SK-N-SH (cell line): Measurements from ENCODE around the gene HPRT1. TPM values are rescaled to one million over a fixed set of nuclear protein-coding genes. Genes with fewer than 3 reads are reported as not detected.

Experiments used
- CTCF ChIA-PET: fragments of 300-600, 350-600 bp; formaldehyde crosslinking; extraction: SDS; loops from one replicate; lab custom pipeline; 2021; lab: Yijun Ruan, JAX
- POLR2A ChIA-PET: fragments of 350-600 bp; sonication (Branson Sonifier 250); formaldehyde crosslinking; extraction: SDS; loops from one replicate; lab custom pipeline; 2020; ENCODE audit warnings: antibody characterized with exemption, inconsistent platforms; lab: Yijun Ruan, JAX
- DNase-seq: peaks from one replicate; pipeline ENCODE4 v3.0.0; 2012
- H2AFZ ChIP-seq: fragments of 200-600 bp; sonication (generic); 2 replicates; pipeline ENCODE4 v1.8.1; 2016; ENCODE audit warnings: antibody characterized with exemption, mild to moderate bottlenecking, low read depth
- H3F3A ChIP-seq: fragments of 200-600 bp; sonication (generic); replicated peaks from 2 replicates; pipeline ENCODE3; 2016; ENCODE audit warnings: antibody characterized with exemption, mild to moderate bottlenecking; ENCODE audit not compliant: insufficient read depth
- H3K27ac ChIP-seq, 2 experiments: fragments of 200-500 bp in 1 of 2; fragments of 200-600 bp in 1 of 2; sonication (Bioruptor generic) in 1 of 2; sonication (generic), shearing (Covaris generic) in 1 of 2; 2 replicates each; pipeline versions ENCODE4 v1.5.1 to v1.6.1; 2014 to 2016; ENCODE audit warnings: low read depth in 2 of 2, inconsistent platforms in 1 of 2, low read length in 1 of 2, mild to moderate bottlenecking in 1 of 2, mixed read lengths in 1 of 2
- H3K27me3 ChIP-seq: fragments of 200-600 bp; sonication (generic), shearing (Covaris generic); 2 replicates; pipeline ENCODE4 v1.6.1; 2016; ENCODE audit warnings: mixed run types; ENCODE audit not compliant: insufficient read depth
- H3K36me3 ChIP-seq, 2 experiments: fragments of 200-500 bp in 1 of 2; fragments of 200-600 bp in 1 of 2; sonication (Bioruptor generic) in 1 of 2; sonication (generic) in 1 of 2; replicated peaks in 1 of 2; 2 replicates each; pipeline versions ENCODE3 to v1.5.1; 2014 to 2016; ENCODE audit warnings: low read length in 1 of 2, mild to moderate bottlenecking in 1 of 2; ENCODE audit not compliant: insufficient read depth in 2 of 2, control insufficient read depth in 1 of 2
- H3K4me1 ChIP-seq, 2 experiments: fragments of 200-500 bp in 1 of 2; fragments of 200-600 bp in 1 of 2; sonication (Bioruptor generic) in 1 of 2; sonication (generic), shearing (Covaris generic) in 1 of 2; 2 replicates each; pipeline versions ENCODE4 v1.5.1 to v1.6.1; 2014 to 2016; ENCODE audit warnings: low read depth in 1 of 2, low read length in 1 of 2, mixed run types in 1 of 2; ENCODE audit not compliant: insufficient read depth in 2 of 2, control insufficient read depth in 1 of 2
- H3K4me2 ChIP-seq: fragments of 200-600 bp; sonication (generic), shearing (Covaris generic); 2 replicates; pipeline ENCODE4 v1.6.1; 2017; ENCODE audit warnings: mixed run types
- H3K4me3 ChIP-seq, 2 experiments: fragments of 200-500 bp in 1 of 2; fragments of 200-600 bp in 1 of 2; sonication (Bioruptor generic) in 1 of 2; sonication (generic), shearing (Covaris generic) in 1 of 2; 2 replicates each; pipeline versions ENCODE4 v1.5.1 to v1.8.1; 2014 to 2016; ENCODE audit warnings: low read depth in 2 of 2, inconsistent platforms in 1 of 2, low read length in 1 of 2, mild to moderate bottlenecking in 1 of 2, mixed read lengths in 1 of 2, moderate library complexity in 1 of 2
- H3K79me2 ChIP-seq: fragments of 200-600 bp; sonication (generic); 2 replicates; pipeline ENCODE4 v1.8.1; 2017; ENCODE audit warnings: mild to moderate bottlenecking; ENCODE audit not compliant: insufficient read depth
- H3K9ac ChIP-seq: fragments of 200-600 bp; sonication (generic); 2 replicates; pipeline ENCODE4 v1.6.1; 2017; ENCODE audit warnings: mixed run types
- H3K9me2 ChIP-seq: fragments of 200-600 bp; sonication (generic); 2 replicates; pipeline ENCODE4 v1.6.1; 2017; ENCODE audit warnings: mixed run types
- H3K9me3 ChIP-seq: fragments of 200-600 bp; sonication (generic); 2 replicates; pipeline ENCODE4 v1.6.1; 2017; ENCODE audit warnings: mixed run types, mild to moderate bottlenecking, moderate library complexity
- H4K20me1 ChIP-seq: fragments of 200-600 bp; sonication (generic); 2 replicates; pipeline ENCODE4 v1.6.1; 2017; ENCODE audit warnings: mild to moderate bottlenecking, mixed run types; ENCODE audit not compliant: insufficient read depth
- EZH2phosphoT487 ChIP-seq: fragments of 200-600 bp; sonication (generic); IDR thresholded peaks from 2 replicates; pipeline ENCODE4 v1.6.1; 2017; ENCODE audit warnings: low read depth, mixed run types, mild to moderate bottlenecking, antibody characterized with exemption, moderate library complexity, borderline replicate concordance
- FOXM1 ChIP-seq: IDR thresholded peaks from 2 replicates; pipeline ENCODE4 v1.4.0; 2012; ENCODE audit warnings: low read depth, mild to moderate bottlenecking
- GABPA ChIP-seq: IDR thresholded peaks from 2 replicates; pipeline ENCODE4 v1.4.0; 2012; ENCODE audit warnings: low read depth, mild to moderate bottlenecking
- GATA2 ChIP-seq: sonication (generic); formaldehyde crosslinking; IDR thresholded peaks from 2 replicates; pipeline ENCODE4 v1.5.0; 2020; ENCODE audit warnings: mild to moderate bottlenecking, missing genetic modification reagents
- IRF3 ChIP-seq: fragments of 150-350 bp; IDR thresholded peaks from 2 replicates; pipeline ENCODE4 v1.6.1; 2016; ENCODE audit warnings: mild to moderate bottlenecking, low read depth, low read length
- MAX ChIP-seq: IDR thresholded peaks from 2 replicates; pipeline ENCODE4 v1.4.0; 2012; ENCODE audit warnings: low read depth
- NRF1 ChIP-seq: IDR thresholded peaks from 2 replicates; pipeline ENCODE4 v1.6.1; 2012; ENCODE audit warnings: low read depth, mild to moderate bottlenecking, low read length
- PBX3 ChIP-seq: IDR thresholded peaks from 2 replicates; pipeline ENCODE4; 2012
- POLR2AphosphoS5 ChIP-seq: IDR thresholded peaks from 2 replicates; pipeline ENCODE4 v1.6.1; 2012; ENCODE audit warnings: low read depth, low read length
- RAD21 ChIP-seq: IDR thresholded peaks from 2 replicates; pipeline ENCODE4 v1.6.1; 2012; ENCODE audit warnings: mild to moderate bottlenecking, low read length
- RCOR1 ChIP-seq: fragments of 150-350 bp; IDR thresholded peaks from 2 replicates; pipeline ENCODE4 v1.6.1; 2017; ENCODE audit warnings: antibody characterized with exemption, low read length
- RXRA ChIP-seq: IDR thresholded peaks from 2 replicates; pipeline ENCODE4 v1.4.0; 2012; ENCODE audit warnings: low read depth, mild to moderate bottlenecking, borderline replicate concordance
- SIN3A ChIP-seq: IDR thresholded peaks from 2 replicates; pipeline ENCODE4 v1.6.1; 2012; ENCODE audit warnings: low read depth, mild to moderate bottlenecking, low read length, moderate library complexity, borderline replicate concordance
- TCF12 ChIP-seq: IDR thresholded peaks from 2 replicates; pipeline ENCODE4 v1.4.0; 2012
- TEAD4 ChIP-seq: IDR thresholded peaks from 2 replicates; pipeline ENCODE4 v1.4.0; 2012; ENCODE audit warnings: mild to moderate bottlenecking, borderline replicate concordance; ENCODE audit not compliant: insufficient read depth
- USF2 ChIP-seq: fragments of 150-350 bp; IDR thresholded peaks from 2 replicates; pipeline ENCODE4 v1.6.1; 2017; ENCODE audit warnings: antibody characterized with exemption, low read length, low read depth, borderline replicate concordance
- YY1 ChIP-seq: IDR thresholded peaks from 2 replicates; pipeline ENCODE4 v1.4.0; 2012; ENCODE audit warnings: low read depth, mild to moderate bottlenecking
- WGBS: methylation state at CpG from one replicate; pipeline ENCODE4 v1.1.6; 2017; ENCODE audit warnings: low lambda C conversion rate; 5-methylcytosine and 5-hydroxymethylcytosine counted together
- polyA plus RNA-seq, 3 experiments: library from polyadenylated mRNA; depleted of rRNA; stranded (reverse); fragments of >200 nt; gene quantifications; 2 replicates each; pipeline ENCODE4 v1.2.3, GENCODE V29; 2012

The HPRT1 gene
- polyA plus RNA-seq, 1 of the 3 experiments (the other 2 are of a cell fraction) = 42.3 TPM

- Histone ChIP-seq H3K36me3 (peaks cover 0 to 4% of the 10 kb centered on the region in 2 experiments), H3K4me2 (peak overlapping the region; percentile 84), H2AFZ (peak overlapping the region; percentile 91), H3K27ac (peak overlapping the region; percentile 3 to 54; a peak in 1 of 4 replicates), H4K20me1 (no peaks in the 10 kb centered on the region), H3K4me1 (no peaks in the 10 kb centered on the region; a peak in 1 of 4 replicates), H3K9me2 (no peaks in the 10 kb centered on the region), H3K9ac (peak overlapping the region; percentile 85), H3F3A (peaks cover 5% of the 10 kb centered on the region), H3K79me2 (peaks cover 49% of the 10 kb centered on the region), H3K9me3 (no peaks in the 10 kb centered on the region), H3K4me3 (peak overlapping the region; percentile 69 to 79), H3K27me3 (no peaks in the 10 kb centered on the region; the same call in 1 of the 2 replicates)
- TF ChIP-seq RCOR1 = 0 out of 2 replicates have a peak, but pooled peaks have one; percentile 7
- TF ChIP-seq PBX3 = no peak
- no peak for TF ChIP-seq TEAD4
- no peak for TF ChIP-seq YY1
- TF ChIP-seq EZH2phosphoT487 = no peak
- TF ChIP-seq MAX = 0 out of 2 replicates have a peak, but pooled peaks have one; percentile 3
- no peak for DNase-seq
- ChIA-PET POLR2A (no interaction called here), CTCF (interaction anchor here (0.6 to 1.4 kb wide), 2 partner anchors 12 to 22 kb away, joined by 3 to 4 read pairs; no protein-coding TSS in a partner anchor)
- WGBS = 35% methylated on average over 8 of the region's 9 CpGs
Observed at GRCh38 chrX:134460862-134461220, 876 bp downstream of the HPRT1 start.

- CTCF ChIA-PET = interaction anchor here (1.4 kb wide), 1 partner anchor 22 kb away, joined by 4 read pairs; no protein-coding TSS in a partner anchor
Observed at GRCh38 chrX:134461437-134461836, 1.5 kb downstream of the HPRT1 start.

More at GRCh38 chrX:134461437-134461836, 1.5 kb downstream of the HPRT1 start:
- H3K27me3 ChIP-seq = no peaks in the 10 kb centered on the region; the same call in 1 of the 2 replicates
- H3K27ac ChIP-seq = no peak overlapping the region
- no peaks in the 10 kb centered on the region for H3K9me3 ChIP-seq
- peak overlapping the region; percentile 91; the same call in 1 of the 2 replicates for H2AFZ ChIP-seq
- peaks cover 5% of the 10 kb centered on the region for H3F3A ChIP-seq
- H3K9ac ChIP-seq = no peak overlapping the region
- peak overlapping the region; percentile 84 for H3K4me2 ChIP-seq
- DNase-seq = no peak
- POLR2A ChIA-PET = no interaction called here
- no peaks in the 10 kb centered on the region for H4K20me1 ChIP-seq
- H3K36me3 ChIP-seq = peaks cover 0 to 4% of the 10 kb centered on the region in 2 experiments
- WGBS = 55% methylated on average over 3 of the region's 3 CpGs
- TF ChIP-seq GABPA = no peak
- no peak for TF ChIP-seq USF2
- no peak for TF ChIP-seq NRF1
- TF ChIP-seq FOXM1 = no peak
- TF ChIP-seq GATA2 = no peak
- no peak for TF ChIP-seq RXRA
- no peak for TF ChIP-seq SIN3A
- TF ChIP-seq IRF3 = no peak
- TF ChIP-seq TCF12 = no peak
- TF ChIP-seq POLR2AphosphoS5 = no peak
- no peak for TF ChIP-seq RAD21
- peaks cover 55% of the 10 kb centered on the region for H3K79me2 ChIP-seq
- H3K9me2 ChIP-seq = no peaks in the 10 kb centered on the region
- peak overlapping the region in 1 of 2 experiments; percentile 69; a peak in 1 of 4 replicates for H3K4me3 ChIP-seq
- no peaks in the 10 kb centered on the region; a peak in 1 of 4 replicates for H3K4me1 ChIP-seq
